ENCODE data around the gene HACD3. TPM values are rescaled to one million over a fixed set of nuclear protein-coding genes. Genes with fewer than 3 reads are reported as not detected.

Gene HACD3
- polyA plus RNA-seq, 1 donor (not counting 4 experiments of a cell fraction or from before 2014, with no cell fraction given) = 78.8 TPM

DNA sequence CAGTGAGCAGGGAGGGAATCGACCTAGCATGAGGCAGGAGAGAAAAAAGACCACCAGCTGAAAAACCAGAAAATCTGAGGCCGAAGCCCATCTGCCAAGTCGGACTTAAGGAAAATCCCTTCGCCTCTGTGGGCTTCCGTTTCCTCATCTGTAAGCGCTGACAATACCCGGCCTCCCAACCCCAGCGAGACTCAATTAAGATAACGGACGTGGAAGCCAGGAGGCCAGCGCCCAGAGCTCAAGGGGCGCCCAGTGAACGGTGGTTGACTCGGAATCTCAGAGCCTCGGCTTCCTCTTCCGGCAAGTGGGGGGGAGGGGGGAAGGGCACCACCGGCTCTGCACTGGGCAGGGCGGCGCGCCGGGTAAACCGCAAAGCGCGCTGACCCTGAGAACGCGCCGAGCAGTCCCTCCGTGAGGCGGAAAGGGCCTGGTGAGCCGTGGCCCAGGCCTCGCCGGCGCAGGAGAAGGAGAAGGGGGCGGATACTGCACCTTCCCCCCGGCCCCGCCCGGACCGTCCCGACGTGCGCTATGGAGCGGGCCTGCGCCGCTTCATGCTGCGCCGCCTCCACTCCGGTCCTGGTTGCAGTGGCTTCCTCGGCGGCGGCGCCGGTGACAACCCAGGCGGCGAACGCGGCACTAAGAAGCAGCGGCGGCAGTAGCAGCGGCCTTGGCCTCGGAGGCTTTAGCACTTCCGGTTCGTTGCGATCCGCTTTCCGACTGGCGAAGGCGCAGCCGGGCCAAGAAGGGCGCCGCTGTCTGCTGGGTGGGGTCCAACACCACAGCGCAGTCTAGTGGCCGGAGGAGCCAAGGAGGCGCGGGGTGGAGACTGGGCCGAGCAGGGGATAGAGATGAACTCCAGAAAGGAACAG, 13.0 kb upstream of the HACD3 start, which contains the start of gene DPP8:
Gene DPP8, minus strand, starts transcription at position 693 of the 869 bp plus-strand sequence. CDS start 5,136 bp downstream, outside the sequence.
- Histone ChIP-seq H3K4me2 (ENCODE audit: control insufficient read depth, extremely low read depth, insufficient read depth, low read depth, low read length) (peak within 1 kb of the TSS; percentile 99), H3K27me3 (ENCODE audit: control insufficient read depth, extremely low read depth, insufficient read depth, low read length) (no peaks in the 10 kb centered on the region), H3K27ac (ENCODE audit: control insufficient read depth, insufficient read depth, low read length) (peak within 1 kb of the TSS; percentile 90), H3K9ac (ENCODE audit: control insufficient read depth, extremely low read depth, insufficient read depth, low read length) (peak within 1 kb of the TSS; percentile 94), H3K4me1 (ENCODE audit: control insufficient read depth, extremely low read depth, insufficient read depth, low read length) (peaks cover 8% of the 10 kb centered on the region), H4K20me1 (ENCODE audit: control insufficient read depth, extremely low read depth, insufficient read depth, low read length) (no peaks in the 10 kb centered on the region), H3K79me2 (ENCODE audit: control insufficient read depth, insufficient read depth, low read length) (peaks cover 33% of the 10 kb centered on the region), H3K9me3 (ENCODE audit: control insufficient read depth, low read depth, low read length) (no peaks in the 10 kb centered on the region), H3K9me1 (ENCODE audit: control insufficient read depth, extremely low read depth, insufficient read depth, low read length) (no peaks in the 10 kb centered on the region), H3K4me3 (ENCODE audit: control insufficient read depth in 2 of 3, extremely low read depth in 1 of 3, insufficient read depth in 2 of 3, low read depth in 1 of 3, low read length in 3 of 3) (peak within 1 kb of the TSS; percentile 96 to 100 (median 100)), H2AFZ (ENCODE audit: control insufficient read depth, low read length) (peak within 1 kb of the TSS; percentile 94), H3K36me3 (ENCODE audit: control insufficient read depth in 2 of 2, extremely low read depth in 1 of 2, insufficient read depth in 2 of 2, low read length in 2 of 2) (peaks cover 0 to 3% of the 10 kb centered on the region in 2 experiments)
- no peak for TF ChIP-seq EZH2 (IDR thresholded peaks at IDR 0.05; ENCODE audit: low read length)
- TF ChIP-seq, protein P1, sequence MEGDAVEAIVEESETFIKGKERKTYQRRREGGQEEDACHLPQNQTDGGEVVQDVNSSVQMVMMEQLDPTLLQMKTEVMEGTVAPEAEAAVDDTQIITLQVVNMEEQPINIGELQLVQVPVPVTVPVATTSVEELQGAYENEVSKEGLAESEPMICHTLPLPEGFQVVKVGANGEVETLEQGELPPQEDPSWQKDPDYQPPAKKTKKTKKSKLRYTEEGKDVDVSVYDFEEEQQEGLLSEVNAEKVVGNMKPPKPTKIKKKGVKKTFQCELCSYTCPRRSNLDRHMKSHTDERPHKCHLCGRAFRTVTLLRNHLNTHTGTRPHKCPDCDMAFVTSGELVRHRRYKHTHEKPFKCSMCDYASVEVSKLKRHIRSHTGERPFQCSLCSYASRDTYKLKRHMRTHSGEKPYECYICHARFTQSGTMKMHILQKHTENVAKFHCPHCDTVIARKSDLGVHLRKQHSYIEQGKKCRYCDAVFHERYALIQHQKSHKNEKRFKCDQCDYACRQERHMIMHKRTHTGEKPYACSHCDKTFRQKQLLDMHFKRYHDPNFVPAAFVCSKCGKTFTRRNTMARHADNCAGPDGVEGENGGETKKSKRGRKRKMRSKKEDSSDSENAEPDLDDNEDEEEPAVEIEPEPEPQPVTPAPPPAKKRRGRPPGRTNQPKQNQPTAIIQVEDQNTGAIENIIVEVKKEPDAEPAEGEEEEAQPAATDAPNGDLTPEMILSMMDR (optimal IDR thresholded peaks at IDR 0.05 in 1 of 3, IDR thresholded peaks at IDR 0.05 in 1 of 3, conservative IDR thresholded peaks at IDR 0.05 in 1 of 3; ENCODE audit: extremely low read depth in 1 of 3, insufficient read depth in 2 of 3, low read length in 3 of 3) = peak; percentile 95 to 98 (median 97)
- FAIRE-seq (peak; percentile 59), DNase-seq (ENCODE audit: low read depth, low spot score) (peak; percentile 73)
- dilution Hi-C loops (cut with MboI; ENCODE audit: extremely low pct_ligation_motif_present, low sequenced_read_pairs) = no loop called here

DNA sequence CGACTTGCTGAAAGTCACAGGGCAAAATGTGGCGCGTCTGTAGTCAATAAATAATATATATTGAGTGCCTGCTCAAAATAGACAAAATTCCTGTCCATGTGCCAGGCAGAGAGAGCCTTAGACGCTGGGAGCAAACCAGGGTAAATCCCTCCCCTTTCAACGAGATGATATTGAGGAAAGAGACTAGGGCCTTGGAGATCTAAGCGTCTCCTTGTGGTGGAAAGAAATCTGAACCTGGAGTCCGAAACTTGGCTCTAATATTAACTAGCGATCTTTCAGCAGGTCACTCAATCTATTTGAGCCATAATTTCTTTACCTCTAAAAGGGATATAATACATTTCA, 12.4 kb upstream of the HACD3 start:
- peak overlapping the region; percentile 94 for H3K9ac ChIP-seq (ENCODE audit: control insufficient read depth, extremely low read depth, insufficient read depth, low read length)
- no peak for FAIRE-seq
- no peaks in the 10 kb centered on the region for H3K9me1 ChIP-seq (ENCODE audit: control insufficient read depth, extremely low read depth, insufficient read depth, low read length)
- dilution Hi-C loops (cut with MboI; ENCODE audit: extremely low pct_ligation_motif_present, low sequenced_read_pairs) = no loop called here
- peaks cover 33% of the 10 kb centered on the region for H3K79me2 ChIP-seq (ENCODE audit: control insufficient read depth, insufficient read depth, low read length)
- no peaks in the 10 kb centered on the region for H3K9me3 ChIP-seq (ENCODE audit: control insufficient read depth, low read depth, low read length)
- H3K4me2 ChIP-seq (ENCODE audit: control insufficient read depth, extremely low read depth, insufficient read depth, low read depth, low read length) = peak overlapping the region; percentile 74
- TF ChIP-seq, protein P1 (optimal IDR thresholded peaks at IDR 0.05 in 1 of 3, IDR thresholded peaks at IDR 0.05 in 1 of 3, conservative IDR thresholded peaks at IDR 0.05 in 1 of 3; ENCODE audit: extremely low read depth in 1 of 3, insufficient read depth in 2 of 3, low read length in 3 of 3) = no peak
- TF ChIP-seq EZH2 (IDR thresholded peaks at IDR 0.05; ENCODE audit: low read length) = no peak
- H3K27me3 ChIP-seq (ENCODE audit: control insufficient read depth, extremely low read depth, insufficient read depth, low read length) = no peaks in the 10 kb centered on the region
- peaks cover 0 to 2% of the 10 kb centered on the region in 2 experiments for H3K36me3 ChIP-seq (ENCODE audit: control insufficient read depth in 2 of 2, extremely low read depth in 1 of 2, insufficient read depth in 2 of 2, low read length in 2 of 2)
- H3K27ac ChIP-seq (ENCODE audit: control insufficient read depth, insufficient read depth, low read length) = peak overlapping the region; percentile 90
- peak overlapping the region; percentile 94 for H2AFZ ChIP-seq (ENCODE audit: control insufficient read depth, low read length)
- peak overlapping the region; percentile 96 to 100 (median 100) for H3K4me3 ChIP-seq (ENCODE audit: control insufficient read depth in 2 of 3, extremely low read depth in 1 of 3, insufficient read depth in 2 of 3, low read depth in 1 of 3, low read length in 3 of 3)
- peaks cover 8% of the 10 kb centered on the region for H3K4me1 ChIP-seq (ENCODE audit: control insufficient read depth, extremely low read depth, insufficient read depth, low read length)
- H4K20me1 ChIP-seq (ENCODE audit: control insufficient read depth, extremely low read depth, insufficient read depth, low read length) = no peaks in the 10 kb centered on the region
- DNase-seq (ENCODE audit: low read depth, low spot score) = no peak

Measured in keratinocyte (primary cell).